ENCODE measurements around the gene RTRAF.

Gene RTRAF

DNA sequence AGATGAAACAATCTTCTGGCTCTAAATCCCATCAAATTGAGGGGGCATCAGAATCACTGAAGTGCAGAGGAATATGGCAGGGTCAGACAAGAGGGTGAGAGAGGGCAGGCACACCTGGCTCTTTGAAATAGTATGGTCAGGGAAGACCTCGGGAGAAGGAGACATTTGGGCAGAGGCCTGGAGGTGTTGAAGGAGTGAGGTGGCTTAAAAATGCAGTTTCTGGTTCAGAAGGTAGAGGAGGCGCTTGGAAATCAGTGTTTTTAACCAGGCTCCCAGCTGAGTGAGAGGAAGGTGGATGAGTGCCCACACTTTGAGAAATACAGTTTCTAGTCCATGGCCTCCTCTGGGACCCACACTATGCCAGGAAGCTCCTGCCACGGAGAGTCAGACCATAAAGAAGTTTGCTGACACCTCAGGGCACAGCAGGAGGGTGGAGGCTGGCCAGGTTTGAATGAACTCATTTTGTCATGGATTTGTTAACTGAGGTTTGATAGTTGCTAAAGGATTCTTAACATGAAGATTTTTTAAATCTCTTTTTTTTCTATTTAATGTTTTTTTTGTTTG, 59.4 kb downstream of the RTRAF start:
- no peak for DNase-seq (ENCODE audit: extremely low read depth in 1 of 2, low read depth in 1 of 2)

DNA sequence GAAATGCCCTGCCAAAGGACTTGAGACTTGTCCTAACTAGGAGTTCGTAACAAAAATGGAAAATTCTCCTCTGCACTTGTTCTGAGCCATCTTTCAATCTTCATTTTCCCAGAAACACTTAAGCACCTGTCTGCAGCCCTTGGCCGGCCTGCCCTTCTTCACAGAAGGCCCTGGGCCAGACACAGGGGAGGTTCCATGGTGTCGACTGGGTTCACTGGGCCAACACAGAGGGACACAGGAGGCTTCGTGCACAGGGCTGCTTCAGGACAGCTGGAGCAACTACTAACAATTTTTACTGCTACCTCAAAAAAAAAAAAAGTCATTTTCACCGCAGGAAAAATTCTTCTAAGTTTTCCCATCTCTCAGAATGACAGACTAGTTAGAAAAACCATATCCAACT, 59.9 kb downstream of the RTRAF start:
- DNase-seq (ENCODE audit: extremely low read depth in 1 of 2, low read depth in 1 of 2) = no peak

DNA sequence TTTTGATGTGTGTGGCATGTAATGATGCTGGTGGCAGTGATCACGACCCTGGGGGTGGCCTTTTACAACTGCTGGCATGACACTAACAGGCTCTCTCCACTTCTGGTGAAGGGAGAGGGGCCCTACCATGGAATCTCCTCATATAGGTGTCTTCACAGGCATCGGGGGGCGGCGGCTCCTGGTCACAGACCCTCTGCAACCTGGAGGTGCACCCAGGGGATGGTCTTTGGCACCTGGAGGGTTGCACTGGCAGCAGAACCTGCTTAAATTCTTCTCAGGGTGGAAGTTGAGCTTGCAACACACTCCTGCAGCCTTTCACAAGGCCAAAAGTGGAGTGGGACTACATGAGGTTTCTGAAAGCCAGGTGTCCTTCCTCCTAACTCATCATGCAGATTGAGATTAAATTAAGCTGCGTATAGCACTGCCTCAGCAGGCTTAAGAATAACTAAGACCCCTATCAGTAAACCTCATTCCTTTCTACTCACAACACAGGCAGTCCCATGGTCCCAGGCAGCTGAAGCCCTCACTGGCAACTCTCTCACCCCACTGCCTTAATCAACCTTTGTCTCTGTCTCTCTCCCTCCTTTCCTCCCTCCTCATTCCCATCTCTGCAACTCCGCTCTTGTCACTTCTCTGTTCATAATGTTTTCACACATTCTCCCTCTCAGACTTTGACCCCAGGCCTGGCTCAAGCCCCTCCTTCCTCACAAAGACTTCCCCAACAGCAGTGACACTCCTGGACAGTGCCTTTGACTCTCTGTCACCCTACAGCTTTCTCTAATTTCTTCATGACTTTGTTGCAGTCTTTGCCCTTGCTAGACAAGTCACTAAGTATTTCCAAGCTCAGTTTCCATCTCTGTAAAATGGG, 60.6 kb downstream of the RTRAF start:
- DNase-seq (ENCODE audit: extremely low read depth in 1 of 2, low read depth in 1 of 2) = no peak

DNA sequence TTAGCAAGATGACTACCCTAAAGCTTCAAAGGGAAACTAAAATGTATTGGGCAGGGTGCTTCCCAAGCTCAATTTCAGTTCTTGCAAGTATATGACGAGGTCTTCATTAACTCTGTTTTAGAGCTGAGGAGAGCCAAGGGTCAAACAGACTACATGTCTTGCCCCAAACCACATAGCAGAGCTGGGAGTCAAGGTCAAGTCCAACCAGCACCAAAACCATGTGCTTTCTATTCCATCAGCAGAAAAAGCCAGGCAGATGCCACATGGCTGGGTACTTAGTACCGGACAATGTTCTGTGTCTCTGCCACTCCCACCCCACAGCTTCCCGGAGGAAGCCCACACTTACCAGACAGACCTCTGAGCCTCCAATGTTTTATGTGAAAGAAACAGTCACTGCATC, 61.9 kb downstream of the RTRAF start:
- no peak for DNase-seq (ENCODE audit: extremely low read depth in 1 of 2, low read depth in 1 of 2)

DNA sequence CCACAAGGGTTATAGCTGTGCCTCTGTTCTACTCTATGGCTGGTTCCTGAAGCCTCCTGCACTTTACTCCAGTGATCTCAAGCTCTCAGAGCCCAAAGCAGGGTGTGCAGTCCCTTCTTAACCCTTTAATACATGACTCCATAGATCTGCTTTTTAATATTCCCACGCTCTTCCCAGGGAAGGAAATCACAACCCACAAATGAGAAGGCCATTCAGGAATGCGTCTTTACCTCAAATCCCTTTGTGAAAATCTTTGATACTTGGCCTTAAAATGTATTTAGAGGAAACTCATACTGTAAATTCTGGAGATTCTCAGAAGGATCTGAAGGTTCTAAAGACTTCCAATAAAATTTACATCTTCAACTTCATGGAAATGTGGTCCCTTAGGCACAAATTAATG, 62.5 kb downstream of the RTRAF start:
- no peak for DNase-seq (ENCODE audit: extremely low read depth in 1 of 2, low read depth in 1 of 2)

DNA sequence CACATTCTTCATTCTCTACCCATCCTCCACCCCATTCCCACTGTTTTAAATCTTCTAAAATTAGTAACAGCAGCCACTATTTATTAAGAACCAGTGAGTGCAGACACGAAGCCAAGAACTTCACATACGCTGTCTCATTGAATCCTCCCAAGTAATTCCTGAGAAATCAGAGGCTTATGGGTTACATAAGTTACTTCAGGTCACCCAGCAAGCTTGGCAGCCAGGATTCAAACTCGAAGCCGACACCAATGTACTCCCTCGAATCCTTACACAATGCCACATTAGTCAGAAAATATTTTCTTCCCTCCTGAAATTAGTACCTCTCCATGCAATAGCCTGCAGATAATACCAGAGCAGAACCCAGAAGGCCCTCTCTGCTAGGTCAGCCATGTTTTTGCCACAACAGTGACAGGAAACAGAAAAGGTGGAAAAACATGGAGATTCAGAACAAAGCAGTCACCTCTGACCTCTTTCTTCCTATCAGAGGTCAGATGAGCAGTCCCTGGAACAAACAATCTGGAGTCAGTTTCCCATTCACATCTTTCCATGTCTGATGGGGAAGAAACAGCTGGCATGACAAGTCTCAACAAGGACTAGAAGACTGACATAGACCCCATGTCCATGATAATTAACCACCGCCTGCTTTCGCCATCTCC, 63.1 kb downstream of the RTRAF start:
- DNase-seq (ENCODE audit: extremely low read depth in 1 of 2, low read depth in 1 of 2) = no peak

DNA sequence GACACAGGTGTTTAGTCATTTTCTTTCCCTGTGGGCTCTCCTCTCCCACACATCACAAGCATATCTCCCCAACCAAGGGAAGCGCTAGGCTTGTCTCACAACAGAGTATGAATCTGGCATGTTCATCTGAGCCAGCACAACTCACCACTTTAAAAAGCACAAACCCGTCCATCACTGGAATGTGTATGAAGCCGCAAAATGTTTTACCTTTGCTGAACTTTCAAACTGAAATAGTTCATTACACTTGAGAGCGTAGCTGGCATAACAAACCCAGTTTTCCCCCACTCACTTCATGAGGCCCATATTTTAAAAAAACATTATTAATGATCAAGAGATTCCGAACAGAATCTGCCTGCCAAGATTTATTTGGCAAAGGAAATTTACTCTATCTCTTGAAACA, 63.7 kb downstream of the RTRAF start:
- no peak for DNase-seq (ENCODE audit: extremely low read depth in 1 of 2, low read depth in 1 of 2)

DNA sequence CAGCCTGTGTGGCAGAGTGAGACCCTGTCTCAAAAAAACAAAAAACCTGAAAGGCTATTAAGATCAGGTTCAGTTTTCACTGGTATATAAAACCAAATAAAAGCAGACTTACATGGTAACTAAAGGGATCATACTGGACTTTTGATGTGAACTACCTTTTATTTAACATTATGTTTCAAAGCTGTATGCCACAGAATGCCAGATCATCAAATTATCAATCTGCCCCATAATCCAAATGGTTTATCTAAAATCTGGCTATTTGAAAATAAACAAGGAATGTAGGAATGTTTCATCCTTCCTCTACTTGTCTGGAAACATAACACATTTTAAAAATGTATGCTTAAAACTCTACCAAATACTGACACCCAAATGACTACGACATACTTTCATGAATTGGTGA, 65.3 kb downstream of the RTRAF start:
- DNase-seq (ENCODE audit: extremely low read depth in 1 of 2, low read depth in 1 of 2) = no peak

DNA sequence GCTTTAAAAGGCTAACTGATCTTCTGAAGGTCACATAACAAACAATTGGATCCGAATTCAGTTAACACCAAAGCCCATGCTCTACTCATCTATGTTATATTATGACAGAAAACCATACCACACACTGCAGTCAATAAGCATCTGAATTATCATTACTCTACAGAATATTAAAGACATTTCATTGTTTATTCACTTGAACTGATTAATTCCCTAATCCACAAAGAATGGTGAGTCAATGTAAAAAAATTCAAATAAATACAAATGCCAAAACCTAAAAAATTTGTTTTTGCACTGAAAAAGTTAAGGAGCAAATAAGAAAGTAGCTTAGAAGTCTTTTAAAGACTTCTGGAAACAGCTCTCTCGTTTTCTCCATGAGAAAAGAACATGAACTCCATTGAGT, 65.8 kb downstream of the RTRAF start:
- DNase-seq (ENCODE audit: extremely low read depth in 1 of 2, low read depth in 1 of 2) = no peak

DNA sequence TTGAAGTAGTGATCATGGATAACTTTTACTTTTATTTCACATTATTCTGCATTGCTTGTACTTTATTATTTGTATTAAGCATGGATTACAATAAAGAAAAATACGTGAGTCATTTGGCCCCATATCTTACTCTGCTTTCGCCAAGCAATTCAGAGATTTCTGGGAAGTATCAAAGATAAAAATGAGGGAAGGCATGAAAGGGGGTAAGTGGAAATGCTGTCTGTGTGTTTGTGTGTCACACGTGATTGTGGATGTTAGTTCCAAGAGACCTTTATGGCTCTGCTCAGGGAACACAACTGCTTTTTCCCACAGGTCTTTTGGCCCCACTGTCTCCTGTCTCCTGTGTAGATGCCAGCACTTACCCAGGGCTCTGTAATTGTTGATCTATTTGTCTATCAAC, 69.0 kb downstream of the RTRAF start:
- DNase-seq (ENCODE audit: extremely low read depth in 1 of 2, low read depth in 1 of 2) = no peak

DNA sequence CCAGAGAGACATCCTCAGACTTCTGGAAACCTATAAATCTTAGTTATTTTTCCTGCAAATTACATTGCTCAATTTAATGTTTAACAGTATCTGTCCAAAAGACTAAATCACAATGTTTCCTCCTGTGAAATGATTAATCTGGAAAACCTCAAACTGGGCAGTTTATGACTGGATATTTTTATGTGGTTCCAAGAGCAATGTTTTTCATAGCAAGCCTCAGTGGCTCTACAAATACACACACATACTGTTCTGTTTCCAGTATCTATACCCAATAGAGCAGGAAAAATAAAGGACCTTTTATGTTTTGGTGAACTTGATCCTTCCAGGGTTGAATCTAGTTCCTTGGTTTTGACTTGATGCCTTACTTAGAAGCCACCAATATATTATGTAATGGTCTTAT, 70.3 kb downstream of the RTRAF start:
- no peak for DNase-seq (ENCODE audit: extremely low read depth in 1 of 2, low read depth in 1 of 2)

DNA sequence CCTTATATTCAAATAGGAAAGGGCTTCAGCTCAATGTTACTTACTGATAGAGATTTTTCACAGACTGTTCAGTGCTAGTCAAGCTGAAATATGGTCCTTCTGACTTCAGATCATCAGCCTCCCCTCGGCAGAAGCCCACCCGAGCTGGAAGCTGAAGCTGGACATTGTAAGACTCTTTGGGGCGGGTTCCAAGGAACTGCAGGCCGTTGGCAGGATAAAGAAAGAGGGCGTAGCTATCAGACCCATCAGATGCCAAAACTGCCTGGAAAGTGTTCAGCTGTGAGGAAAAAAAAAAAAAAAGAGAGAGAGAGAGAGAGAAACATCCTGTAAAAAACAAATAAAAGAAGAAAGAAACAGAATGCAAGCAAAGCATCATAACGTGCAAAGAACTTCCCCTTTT, 70.7 kb downstream of the RTRAF start:
- no peak for DNase-seq (ENCODE audit: extremely low read depth in 1 of 2, low read depth in 1 of 2)

All from activated CD8-positive, alpha-beta memory T cell treated with anti-CD3 and anti-CD28 coated beads for 1 hour (primary cell).